Measurements from ENCODE around the gene UBE2M.
A peak's percentile ranks its signal among the peaks of the same experiment; 100 is the strongest.
"Not testable (repeated sequence)": the region's sequence is repeated elsewhere in the genome, so short reads cannot be mapped to it uniquely, and the experiment has no call there.

The UBE2M gene

GRCh38 chr19:58547323-58548312, 10.8 kb downstream of the UBE2M start:
- TF ChIP-seq, protein P1, sequence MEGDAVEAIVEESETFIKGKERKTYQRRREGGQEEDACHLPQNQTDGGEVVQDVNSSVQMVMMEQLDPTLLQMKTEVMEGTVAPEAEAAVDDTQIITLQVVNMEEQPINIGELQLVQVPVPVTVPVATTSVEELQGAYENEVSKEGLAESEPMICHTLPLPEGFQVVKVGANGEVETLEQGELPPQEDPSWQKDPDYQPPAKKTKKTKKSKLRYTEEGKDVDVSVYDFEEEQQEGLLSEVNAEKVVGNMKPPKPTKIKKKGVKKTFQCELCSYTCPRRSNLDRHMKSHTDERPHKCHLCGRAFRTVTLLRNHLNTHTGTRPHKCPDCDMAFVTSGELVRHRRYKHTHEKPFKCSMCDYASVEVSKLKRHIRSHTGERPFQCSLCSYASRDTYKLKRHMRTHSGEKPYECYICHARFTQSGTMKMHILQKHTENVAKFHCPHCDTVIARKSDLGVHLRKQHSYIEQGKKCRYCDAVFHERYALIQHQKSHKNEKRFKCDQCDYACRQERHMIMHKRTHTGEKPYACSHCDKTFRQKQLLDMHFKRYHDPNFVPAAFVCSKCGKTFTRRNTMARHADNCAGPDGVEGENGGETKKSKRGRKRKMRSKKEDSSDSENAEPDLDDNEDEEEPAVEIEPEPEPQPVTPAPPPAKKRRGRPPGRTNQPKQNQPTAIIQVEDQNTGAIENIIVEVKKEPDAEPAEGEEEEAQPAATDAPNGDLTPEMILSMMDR (IDR thresholded peaks at IDR 0.05; ENCODE audit: unreplicated experiment in 3 of 3): no peak
- H3K27me3 Mint-ChIP-seq (ENCODE audit: low read depth): peaks cover 9% of the 10 kb centered on the region
- no peaks in the 10 kb centered on the region for H3K9me3 Mint-ChIP-seq
- H3K36me3 Mint-ChIP-seq (ENCODE audit: low read depth): peaks cover 53% of the 10 kb centered on the region
- peaks cover 27% of the 10 kb centered on the region for H3K4me1 Mint-ChIP-seq
- H3K27ac Mint-ChIP-seq: peak overlapping the region in 2 of 3 experiments; percentile 44 to 54
- peak overlapping the region; percentile 97 to 99 (median 97) for H3K4me3 Mint-ChIP-seq

DNA sequence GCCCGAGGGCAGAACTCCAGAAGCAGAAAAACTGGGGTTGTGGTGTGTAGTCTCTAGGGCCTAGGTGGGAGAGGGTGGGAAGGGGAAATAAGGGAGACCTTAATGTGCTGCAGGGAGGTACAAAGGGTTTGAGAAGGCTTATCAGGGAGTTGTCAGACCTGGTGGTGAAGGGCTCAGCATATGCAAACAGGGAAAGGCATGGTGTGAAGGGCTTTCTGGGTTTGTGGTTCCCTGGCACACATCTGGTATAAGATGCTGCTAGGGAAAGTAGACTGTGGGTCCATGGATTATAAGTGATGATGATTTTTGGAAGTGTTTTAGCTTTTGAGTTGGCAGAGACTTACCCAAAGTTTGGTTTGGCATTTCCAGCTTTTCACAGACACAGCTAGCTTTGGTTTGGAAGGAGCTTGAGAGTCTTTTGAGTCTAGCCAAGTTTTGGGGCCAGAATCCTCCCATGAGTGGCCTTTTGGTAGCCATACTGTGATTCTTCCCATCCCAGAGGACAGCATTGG, 12.3 kb downstream of the UBE2M start:
- Mint-ChIP-seq H3K9me3 (no peaks in the 10 kb centered on the region), H3K27me3 (ENCODE audit: low read depth) (peaks cover 10% of the 10 kb centered on the region), H3K36me3 (ENCODE audit: low read depth) (peaks cover 43% of the 10 kb centered on the region), H3K27ac (peak overlapping the region; percentile 70 to 93 (median 92)), H3K4me1 (peaks cover 27% of the 10 kb centered on the region), H3K4me3 (peak overlapping the region; percentile 97 to 99 (median 97))
- TF ChIP-seq, protein P1 (IDR thresholded peaks at IDR 0.05; ENCODE audit: unreplicated experiment in 3 of 3): no peak

GRCh38 chr19:58545286-58546018, 13.0 kb downstream of the UBE2M start:
- peaks cover 40% of the 10 kb centered on the region for H3K36me3 Mint-ChIP-seq (ENCODE audit: low read depth)
- peaks cover 11% of the 10 kb centered on the region for H3K27me3 Mint-ChIP-seq (ENCODE audit: low read depth)
- H3K4me1 Mint-ChIP-seq: peaks cover 27% of the 10 kb centered on the region
- H3K27ac Mint-ChIP-seq: peak overlapping the region; percentile 70 to 93 (median 92)
- TF ChIP-seq, protein P1 (IDR thresholded peaks at IDR 0.05; ENCODE audit: unreplicated experiment in 3 of 3): no peak
- H3K9me3 Mint-ChIP-seq: no peaks in the 10 kb centered on the region
- peak overlapping the region; percentile 97 to 99 (median 97) for H3K4me3 Mint-ChIP-seq

DNA sequence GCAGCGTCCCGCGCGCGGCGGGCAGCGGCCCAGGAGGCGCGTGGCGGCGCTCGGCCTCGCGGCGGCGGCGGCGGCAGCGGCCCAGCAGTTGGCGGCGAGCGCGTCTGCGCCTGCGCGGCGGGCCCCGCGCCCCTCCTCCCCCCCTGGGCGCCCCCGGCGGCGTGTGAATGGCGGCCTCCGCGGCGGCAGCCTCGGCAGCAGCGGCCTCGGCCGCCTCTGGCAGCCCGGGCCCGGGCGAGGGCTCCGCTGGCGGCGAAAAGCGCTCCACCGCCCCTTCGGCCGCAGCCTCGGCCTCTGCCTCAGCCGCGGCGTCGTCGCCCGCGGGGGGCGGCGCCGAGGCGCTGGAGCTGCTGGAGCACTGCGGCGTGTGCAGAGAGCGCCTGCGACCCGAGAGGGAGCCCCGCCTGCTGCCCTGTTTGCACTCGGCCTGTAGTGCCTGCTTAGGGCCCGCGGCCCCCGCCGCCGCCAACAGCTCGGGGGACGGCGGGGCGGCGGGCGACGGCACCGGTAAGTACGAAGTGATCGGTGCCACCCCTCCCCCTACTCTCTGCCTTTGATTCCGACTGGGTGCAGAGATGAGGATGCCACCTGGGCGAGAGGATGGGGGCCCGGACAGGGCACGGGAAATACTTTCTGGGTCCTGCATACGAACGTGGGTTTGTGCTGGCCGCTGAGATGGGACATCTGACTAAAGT, 13.7 kb downstream of the UBE2M start:
- Mint-ChIP-seq H3K27ac (peak overlapping the region; percentile 99 to 100 (median 99)), H3K9me3 (no peaks in the 10 kb centered on the region), H3K4me3 (peak overlapping the region; percentile 97 to 99 (median 97)), H3K27me3 (ENCODE audit: low read depth) (peaks cover 16% of the 10 kb centered on the region), H3K36me3 (ENCODE audit: low read depth) (peaks cover 37% of the 10 kb centered on the region), H3K4me1 (peaks cover 27% of the 10 kb centered on the region)
- TF ChIP-seq, protein P1 (IDR thresholded peaks at IDR 0.05; ENCODE audit: unreplicated experiment in 3 of 3): no peak

DNA sequence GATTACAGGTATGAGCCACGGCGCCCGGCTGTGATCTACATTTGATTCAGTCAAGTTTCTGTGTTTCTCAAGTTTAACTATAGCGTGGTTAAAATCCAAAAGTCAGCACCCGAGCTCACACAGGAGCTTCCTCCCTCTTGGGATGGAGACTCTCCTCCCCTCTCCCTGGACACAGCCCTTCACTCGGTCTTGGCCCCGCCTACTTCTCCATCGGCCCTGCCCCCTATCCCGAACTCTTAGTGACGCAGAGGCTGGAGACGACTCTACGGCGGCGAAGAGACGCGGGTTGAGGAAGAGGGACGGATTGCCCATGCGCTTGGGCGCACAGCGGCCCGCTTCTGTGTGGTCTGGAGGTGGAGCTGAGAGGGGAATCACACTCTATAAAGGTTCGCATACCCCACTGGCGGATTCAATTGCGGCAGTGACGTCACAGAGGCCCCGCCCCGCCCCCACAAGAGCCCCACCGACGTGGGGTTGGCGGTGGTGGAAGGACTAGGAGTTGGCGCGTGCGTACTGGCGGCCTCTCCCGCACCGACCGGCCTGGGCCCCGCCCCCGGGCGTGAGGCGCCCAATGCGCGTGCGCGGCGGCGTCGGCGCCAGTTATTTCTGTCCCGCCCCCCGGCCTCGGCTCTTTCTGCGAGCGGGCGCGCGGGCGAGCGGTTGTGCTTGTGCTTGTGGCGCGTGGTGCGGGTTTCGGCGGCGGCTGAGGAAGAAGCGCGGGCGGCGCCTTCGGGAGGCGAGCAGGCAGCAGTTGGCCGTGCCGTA, 14.4 kb downstream of the UBE2M start, which contains the start of gene TRIM28:
Gene TRIM28 (plus strand): TSS at position 239 of the 765 bp plus-strand sequence. CDS start 694 bp downstream, outside the sequence.
- Mint-ChIP-seq H3K4me3 (peak within 1 kb of the TSS; percentile 97 to 99 (median 97)), H3K9me3 (no peaks in the 10 kb centered on the region), H3K36me3 (ENCODE audit: low read depth) (peaks cover 31% of the 10 kb centered on the region), H3K27me3 (ENCODE audit: low read depth) (peaks cover 21% of the 10 kb centered on the region), H3K27ac (peak within 1 kb of the TSS; percentile 99 to 100 (median 99)), H3K4me1 (peaks cover 27% of the 10 kb centered on the region)
- TF ChIP-seq, protein P1 (IDR thresholded peaks at IDR 0.05; ENCODE audit: unreplicated experiment in 3 of 3): no peak

GRCh38 chr19:58542641-58543372, 15.6 kb downstream of the UBE2M start:
- Mint-ChIP-seq H3K36me3 (ENCODE audit: low read depth) (peaks cover 22% of the 10 kb centered on the region), H3K4me3 (peak overlapping the region in 1 of 3 experiments; percentile 15), H3K4me1 (peaks cover 32% of the 10 kb centered on the region), H3K27me3 (ENCODE audit: low read depth) (peaks cover 25% of the 10 kb centered on the region), H3K27ac (peak overlapping the region; percentile 60 to 100 (median 99))
- H3K9me3 Mint-ChIP-seq: not testable (repeated sequence)

DNA sequence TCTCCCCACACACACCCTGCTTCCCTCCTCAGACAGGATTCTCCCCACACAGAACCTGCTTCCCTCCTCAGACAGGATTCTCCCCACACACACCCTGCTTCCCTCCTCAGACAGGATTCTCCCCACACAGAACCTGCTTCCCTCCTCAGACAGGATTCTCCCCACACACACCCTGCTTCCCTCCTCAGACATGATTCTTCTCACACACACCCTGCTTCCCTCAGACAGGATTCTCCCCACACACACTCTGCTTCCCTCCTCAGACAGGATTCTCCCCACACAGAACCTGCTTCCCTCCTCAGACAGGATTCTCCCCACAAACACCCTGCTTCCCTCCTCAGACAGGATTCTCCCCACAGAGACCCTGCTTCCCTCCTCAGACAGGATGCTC, 19.2 kb downstream of the UBE2M start:
- Mint-ChIP-seq H3K4me1 (peaks cover 11% of the 10 kb centered on the region), H3K4me3 (peak overlapping the region; percentile 38 to 67 (median 43)), H3K27ac (peak overlapping the region; percentile 95 to 96 (median 96)), H3K27me3 (ENCODE audit: low read depth) (peaks cover 25% of the 10 kb centered on the region)
- not testable (repeated sequence) for H3K9me3 Mint-ChIP-seq; H3K36me3 Mint-ChIP-seq (ENCODE audit: low read depth)
